GM12864 (cell line): Measurements from ENCODE around the gene APBA1.

Experiments
- DNase-seq: peaks from one replicate; pipeline ENCODE4 v3.0.0-alpha.2; 2011; ENCODE audit warnings: low read depth
- H3K4me3 ChIP-seq: 2 replicates; pipeline ENCODE4 v1.5.1; 2011; ENCODE audit warnings: mild to moderate bottlenecking, low read depth, low read length, control low read depth
- CTCF ChIP-seq: IDR thresholded peaks from 2 replicates; pipeline ENCODE4 v1.5.1; 2011; ENCODE audit warnings: low read depth, mild to moderate bottlenecking, moderate library complexity, low read length, control low read depth, inconsistent platforms; ENCODE audit errors: missing control alignments

APBA1 gene

DNA sequence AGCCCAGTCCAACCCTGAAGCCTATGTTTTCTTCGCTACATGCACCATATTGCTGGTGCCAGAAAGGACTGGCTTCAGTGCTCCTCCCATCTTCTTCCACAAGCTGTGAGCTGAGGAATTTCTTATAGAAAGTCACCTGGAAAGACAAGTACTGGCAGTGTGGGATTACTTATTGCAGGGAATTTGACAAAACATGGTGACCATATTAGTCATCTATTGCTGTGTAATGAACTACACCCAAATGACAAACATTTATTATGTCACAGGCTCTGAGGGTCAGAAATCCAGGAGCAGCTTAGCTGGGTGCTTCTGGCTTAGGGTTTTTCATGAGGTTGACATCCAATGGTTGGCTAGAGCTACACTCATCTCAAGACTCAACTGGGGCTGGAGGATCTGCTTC lies 271.7 kb downstream of the APBA1 start:
- no peak for TF ChIP-seq CTCF
- H3K4me3 ChIP-seq, result no peak overlapping the region
- DNase-seq, result no peak

DNA sequence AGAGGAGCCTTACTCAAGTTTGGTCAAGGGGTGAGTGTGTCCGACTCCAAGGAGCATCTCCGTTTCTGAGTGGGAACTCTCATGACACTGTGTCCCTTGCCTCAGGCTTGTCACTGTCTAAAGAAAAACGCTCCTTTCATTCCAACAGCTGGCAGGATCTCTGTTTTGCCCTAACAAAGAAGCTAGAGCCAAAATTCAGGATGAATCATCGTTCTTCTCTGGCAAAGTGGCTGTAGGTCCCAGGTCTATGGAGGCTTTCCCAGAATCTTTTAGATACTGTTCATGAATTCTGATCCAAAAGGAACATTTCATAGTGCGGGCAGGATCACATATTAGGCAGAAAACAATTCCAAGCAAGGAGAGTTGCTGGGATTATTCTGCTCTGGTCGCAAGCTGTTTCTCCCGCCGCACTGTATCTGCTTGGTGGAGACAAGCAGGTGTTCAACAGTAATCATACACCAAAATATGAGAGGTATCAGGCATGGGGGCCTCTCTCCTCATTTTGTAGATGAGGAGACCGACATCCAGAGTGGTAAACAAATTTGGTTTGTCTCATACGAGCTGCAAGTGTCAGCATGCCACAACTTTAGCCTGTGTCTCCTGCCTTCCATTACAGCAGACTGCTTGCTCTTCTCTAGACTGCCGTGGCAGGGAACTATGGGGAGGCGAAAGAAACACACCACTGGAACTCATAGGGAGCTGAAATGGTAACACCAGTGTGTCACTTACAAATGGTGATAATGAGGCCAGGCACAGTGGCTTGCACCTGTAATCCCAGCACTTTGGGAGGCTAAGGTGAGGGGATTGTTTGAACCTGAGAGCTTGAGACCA lies 274.6 kb downstream of the APBA1 start:
- DNase-seq, result no peak
- H3K4me3 ChIP-seq, result no peak overlapping the region
- TF ChIP-seq CTCF, result no peak

DNA sequence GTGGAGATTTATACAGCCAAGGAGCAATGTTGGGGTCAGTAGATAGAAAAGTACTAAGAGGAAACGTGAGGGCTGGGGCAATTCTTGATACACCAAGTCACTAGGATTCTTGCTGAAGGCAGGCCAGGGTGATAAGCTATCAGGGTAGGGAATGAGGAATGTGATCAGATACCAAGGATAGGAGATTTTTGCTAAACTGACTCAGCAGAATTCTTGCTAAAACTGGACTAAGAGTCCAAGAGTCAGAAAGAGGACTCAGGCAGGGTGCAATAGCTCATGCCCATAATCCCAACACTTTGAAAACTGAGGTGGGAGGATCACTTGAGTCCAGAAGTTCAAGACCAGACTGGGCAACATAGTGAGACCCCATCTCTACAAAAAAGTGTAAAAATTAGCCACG lies 275.4 kb downstream of the APBA1 start:
- TF ChIP-seq CTCF, result no peak
- no peak for DNase-seq
- no peak overlapping the region for H3K4me3 ChIP-seq

GRCh38 chr9:69395718-69396117 lies 276.5 kb downstream of the APBA1 start:
- DNase-seq, result no peak
- no peak for TF ChIP-seq CTCF
- no peak overlapping the region for H3K4me3 ChIP-seq

GRCh38 chr9:69393425-69393824 lies 278.7 kb downstream of the APBA1 start:
- no peak overlapping the region for H3K4me3 ChIP-seq
- no peak for DNase-seq
- no peak for TF ChIP-seq CTCF

GRCh38 chr9:69392826-69393225 lies 279.3 kb downstream of the APBA1 start:
- H3K4me3 ChIP-seq, result no peak overlapping the region
- no peak for TF ChIP-seq CTCF
- no peak for DNase-seq

DNA sequence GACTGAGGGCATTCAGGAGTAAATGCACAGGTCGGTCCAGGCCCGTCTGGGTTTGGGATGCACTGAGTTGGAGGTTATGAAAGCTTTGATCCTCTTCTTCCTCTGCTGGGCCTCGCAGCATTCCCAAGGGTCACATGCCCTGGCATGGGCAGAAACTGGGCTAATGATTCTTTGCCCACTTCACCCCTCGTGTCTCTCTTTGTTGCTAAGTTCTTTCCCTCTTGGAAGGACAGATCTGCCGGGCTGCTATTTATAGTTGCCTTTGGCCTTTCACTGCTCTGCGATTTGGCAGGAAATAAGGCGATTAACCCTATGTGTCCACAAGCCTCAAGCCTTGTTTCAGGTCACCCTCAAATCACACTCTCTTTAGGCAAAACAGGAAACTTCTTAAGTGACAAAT lies 280.2 kb downstream of the APBA1 start:
- no peak for DNase-seq
- TF ChIP-seq CTCF, result no peak
- no peak overlapping the region for H3K4me3 ChIP-seq
